ENCODE measurements around the gene STAT3. TPM values are rescaled to one million over a fixed set of nuclear protein-coding genes. Genes with fewer than 3 reads are reported as not detected.

The STAT3 gene
- total and polyA plus RNA-seq, 2 experiments from 2014 or later: 84.1 to 112 TPM

GRCh38 chr17:42346481-42346880 lies 41.8 kb downstream of the STAT3 start:
- in situ Hi-C loops (cut with MboI): no loop called here

GRCh38 chr17:42345396-42346073 lies 42.7 kb downstream of the STAT3 start:
- no peak for TF ChIP-seq EZH2 (IDR thresholded peaks at IDR 0.05; ENCODE audit: insufficient read depth, poor library complexity, severe bottlenecking)
- TF ChIP-seq EZH2phosphoT487 (IDR thresholded peaks at IDR 0.05; ENCODE audit: insufficient read depth, low read depth): no peak
- in situ Hi-C loops (cut with MboI): no loop called here
- Histone ChIP-seq H3K27ac (no peak overlapping the region), H3K9me3 (ENCODE audit: low read depth) (no peaks in the 10 kb centered on the region), H3K9me2 (ENCODE audit: insufficient read depth) (no peaks in the 10 kb centered on the region), H2AFZ (no peak overlapping the region), H3F3A (ENCODE audit: insufficient read depth) (peaks cover 23% of the 10 kb centered on the region), H3K4me3 (no peak overlapping the region), H3K36me3 (ENCODE audit: low read depth) (peaks cover 28% of the 10 kb centered on the region), H3K9ac (no peak overlapping the region), H3K79me2 (ENCODE audit: insufficient read depth) (peaks cover 95% of the 10 kb centered on the region), H3K27me3 (replicated peaks; ENCODE audit: insufficient read depth) (no peaks in the 10 kb centered on the region), H4K20me1 (ENCODE audit: insufficient read depth) (peaks cover 17% of the 10 kb centered on the region), H3K4me2 (ENCODE audit: unreplicated experiment) (no peak overlapping the region), H3K4me1 (ENCODE audit: insufficient read depth) (peaks cover 26% of the 10 kb centered on the region)
- 84 to 89% methylated on average over 13 of the region's 13 CpGs for WGBS, 2 experiments (ENCODE audit: low coverage in 1 of 2, low lambda C conversion rate in 2 of 2, missing lambda C conversion rate in 2 of 2)
- no peak for DNase-seq

More at GRCh38 chr17:42346481-42346880, 41.8 kb downstream of the STAT3 start:
- Histone ChIP-seq H3F3A (ENCODE audit: insufficient read depth) (peaks cover 23% of the 10 kb centered on the region), H3K27ac (0 out of 2 replicates have a peak overlapping the region, but pooled peaks have one; percentile 67), H3K9me3 (ENCODE audit: low read depth) (no peaks in the 10 kb centered on the region), H3K4me2 (ENCODE audit: unreplicated experiment) (no peak overlapping the region), H3K27me3 (replicated peaks; ENCODE audit: insufficient read depth) (no peaks in the 10 kb centered on the region), H3K79me2 (ENCODE audit: insufficient read depth) (peaks cover 95% of the 10 kb centered on the region), H3K4me1 (ENCODE audit: insufficient read depth) (peaks cover 26% of the 10 kb centered on the region), H2AFZ (no peak overlapping the region), H4K20me1 (ENCODE audit: insufficient read depth) (peaks cover 17% of the 10 kb centered on the region), H3K36me3 (ENCODE audit: low read depth) (peaks cover 26% of the 10 kb centered on the region), H3K9ac (no peak overlapping the region), H3K4me3 (no peak overlapping the region), H3K9me2 (ENCODE audit: insufficient read depth) (no peaks in the 10 kb centered on the region)
- no peak for DNase-seq
- 97 to 98% methylated on average over 8 of the region's 8 CpGs for WGBS, 2 experiments (ENCODE audit: low coverage in 1 of 2, low lambda C conversion rate in 2 of 2, missing lambda C conversion rate in 2 of 2)
- TF ChIP-seq EZH2phosphoT487 (IDR thresholded peaks at IDR 0.05; ENCODE audit: insufficient read depth, low read depth): no peak

- DNase-seq: peak; percentile 50
- Histone ChIP-seq H3K9me2 (ENCODE audit: insufficient read depth) (no peaks in the 10 kb centered on the region), H4K20me1 (ENCODE audit: insufficient read depth) (peaks cover 2% of the 10 kb centered on the region), H3K79me2 (ENCODE audit: insufficient read depth) (peaks cover 85% of the 10 kb centered on the region), H3K27me3 (replicated peaks; ENCODE audit: insufficient read depth) (no peaks in the 10 kb centered on the region), H3K36me3 (ENCODE audit: low read depth) (peaks cover 42% of the 10 kb centered on the region), H2AFZ (no peak overlapping the region), H3F3A (ENCODE audit: insufficient read depth) (peaks cover 31% of the 10 kb centered on the region), H3K9me3 (ENCODE audit: low read depth) (no peaks in the 10 kb centered on the region), H3K4me2 (ENCODE audit: unreplicated experiment) (no peak overlapping the region), H3K4me1 (ENCODE audit: insufficient read depth) (peaks cover 20% of the 10 kb centered on the region), H3K4me3 (no peak overlapping the region), H3K9ac (no peak overlapping the region), H3K27ac (peak overlapping the region; percentile 16; the same call in 1 of the 2 replicates)
- in situ Hi-C loops (cut with MboI): no loop called here
- TF ChIP-seq EZH2 (IDR thresholded peaks at IDR 0.05; ENCODE audit: insufficient read depth, poor library complexity, severe bottlenecking) (no peak), EZH2phosphoT487 (IDR thresholded peaks at IDR 0.05; ENCODE audit: insufficient read depth, low read depth) (no peak)
- 77 to 79% methylated on average over 9 of the region's 9 CpGs for WGBS, 2 experiments (ENCODE audit: low coverage in 1 of 2, low lambda C conversion rate in 2 of 2, missing lambda C conversion rate in 2 of 2)
Measured at GRCh38 chr17:42342242-42343008, 45.8 kb downstream of the STAT3 start.

GRCh38 chr17:42341568-42341967 lies 46.7 kb downstream of the STAT3 start:
- Histone ChIP-seq H2AFZ (no peak overlapping the region), H4K20me1 (ENCODE audit: insufficient read depth) (no peaks in the 10 kb centered on the region; the same call in 1 of the 2 replicates), H3K27ac (no peak overlapping the region), H3K4me1 (ENCODE audit: insufficient read depth) (peaks cover 16% of the 10 kb centered on the region), H3K79me2 (ENCODE audit: insufficient read depth) (peaks cover 80% of the 10 kb centered on the region), H3K9me2 (ENCODE audit: insufficient read depth) (no peaks in the 10 kb centered on the region), H3K36me3 (ENCODE audit: low read depth) (peaks cover 48% of the 10 kb centered on the region), H3K9ac (no peak overlapping the region), H3K27me3 (replicated peaks; ENCODE audit: insufficient read depth) (no peaks in the 10 kb centered on the region), H3K4me2 (ENCODE audit: unreplicated experiment) (no peak overlapping the region), H3K4me3 (no peak overlapping the region), H3K9me3 (ENCODE audit: low read depth) (no peaks in the 10 kb centered on the region), H3F3A (ENCODE audit: insufficient read depth) (peaks cover 27% of the 10 kb centered on the region)
- 96% methylated on average over 4 of the region's 4 CpGs for WGBS, 2 experiments (ENCODE audit: low coverage in 1 of 2, low lambda C conversion rate in 2 of 2, missing lambda C conversion rate in 2 of 2)
- in situ Hi-C loops (cut with MboI): no loop called here
- no peak for DNase-seq
- no peak for TF ChIP-seq EZH2phosphoT487 (IDR thresholded peaks at IDR 0.05; ENCODE audit: insufficient read depth, low read depth)
- no peak for TF ChIP-seq EZH2 (IDR thresholded peaks at IDR 0.05; ENCODE audit: insufficient read depth, poor library complexity, severe bottlenecking)
